Stimulated activated CD8-positive, alpha-beta memory T cell treated with anti-CD3 and anti-CD28 coated beads, Interleukin-7, amount 100 ng/mL, for 4 hours (primary cell): ENCODE results near the gene PIGC.

Source experiments
- DNase-seq, 2 donors: peaks; one replicate each; pipeline ENCODE4 v3.0.0-alpha.2; 2020; ENCODE audit warnings: low read depth in 2 of 2

Gene PIGC

GRCh38 chr1:172443666-172444453 is at the start of gene PIGC:
PIGC (minus strand) TSS chr1:172444069; CDS start chr1:172442622, 1,447 bp downstream.
- peak; percentile 81 to 84 for DNase-seq

- no peak for DNase-seq
These were observed 48.6 kb upstream of the PIGC start for GRCh38 chr1:172492421-172492820.

GRCh38 chr1:172489847-172490246 is 46.0 kb upstream of the PIGC start:
- no peak for DNase-seq

GRCh38 chr1:172488393-172488792 is 44.5 kb upstream of the PIGC start:
- no peak for DNase-seq

- DNase-seq = no peak
These were observed 43.7 kb upstream of the PIGC start for GRCh38 chr1:172487550-172487949.

GRCh38 chr1:172486805-172487454 is 43.1 kb upstream of the PIGC start:
- no peak for DNase-seq

- DNase-seq = no peak
These were observed 41.8 kb upstream of the PIGC start for GRCh38 chr1:172485626-172486025.

GRCh38 chr1:172484252-172484651 is 40.4 kb upstream of the PIGC start:
- DNase-seq = no peak

- no peak for DNase-seq
These were observed 39.6 kb upstream of the PIGC start for GRCh38 chr1:172483448-172483847.

- no peak for DNase-seq
These were observed 38.2 kb upstream of the PIGC start for GRCh38 chr1:172482044-172482443.

- no peak for DNase-seq
These were observed 36.6 kb upstream of the PIGC start for GRCh38 chr1:172480431-172480830.

- no peak for DNase-seq
These were observed 34.6 kb upstream of the PIGC start for GRCh38 chr1:172478485-172478884.

GRCh38 chr1:172477741-172478140 is 33.9 kb upstream of the PIGC start:
- DNase-seq = no peak

GRCh38 chr1:172477216-172477615 is 33.3 kb upstream of the PIGC start:
- DNase-seq = no peak

- no peak for DNase-seq
These were observed 32.4 kb upstream of the PIGC start for GRCh38 chr1:172476218-172476811.

- no peak for DNase-seq
These were observed 30.0 kb upstream of the PIGC start for GRCh38 chr1:172473842-172474241.

GRCh38 chr1:172473302-172473701 is 29.4 kb upstream of the PIGC start:
- DNase-seq = no peak

- no peak for DNase-seq
These were observed 28.6 kb upstream of the PIGC start for GRCh38 chr1:172472495-172472894.

GRCh38 chr1:172471666-172472065 is 27.8 kb upstream of the PIGC start:
- DNase-seq = no peak

- DNase-seq = no peak
These were observed 26.3 kb upstream of the PIGC start for GRCh38 chr1:172470149-172470548.

GRCh38 chr1:172469717-172470116 is 25.8 kb upstream of the PIGC start:
- no peak for DNase-seq

- no peak for DNase-seq
These were observed 24.4 kb upstream of the PIGC start for GRCh38 chr1:172468296-172468695.

- no peak for DNase-seq
These were observed 23.6 kb upstream of the PIGC start for GRCh38 chr1:172467446-172467845.
